Calu3 (cell line): ENCODE results near the gene FAM117B. TPM values are rescaled to one million over a fixed set of nuclear protein-coding genes. Genes with fewer than 3 reads are reported as not detected.

Source experiments
- Bru-seq: library from RNA; stranded (reverse); fragments of 400-500 nt; gene quantifications from one replicate; lab custom pipeline; 2021; lab: Mats Ljungman, UMichigan
- BruChase-seq, 2 experiments: library from RNA; stranded (reverse); fragments of 400-500 nt; gene quantifications; one replicate each; lab custom pipeline; 2021; lab: Mats Ljungman, UMichigan
- BruUV-seq: library from RNA; stranded (reverse); fragments of 400-500 nt; replicated peaks from 2 replicates; lab custom pipeline; 2021; lab: Mats Ljungman, UMichigan
- CTCF ChIA-PET: fragments of 300-600 bp; sonication (Branson Sonifier 250); formaldehyde crosslinking; loops from one replicate; lab custom pipeline; 2022; ENCODE audit warnings: antibody characterized with exemption; lab: Charles Lee
- DNase-seq: peaks from one replicate; pipeline ENCODE4 v3.0.0; 2022
- H3K27ac Mint-ChIP-seq: one replicate; pipeline ENCODE4 v1.8.0; 2022; ENCODE audit warnings: mixed read lengths; ENCODE audit not compliant: unreplicated experiment
- H3K27me3 Mint-ChIP-seq: one replicate; pipeline ENCODE4 v1.8.0; 2022; ENCODE audit warnings: mixed read lengths; ENCODE audit not compliant: unreplicated experiment
- H3K36me3 Mint-ChIP-seq: one replicate; pipeline ENCODE4 v1.8.0; 2022; ENCODE audit warnings: mild to moderate bottlenecking, moderate library complexity, mixed read lengths; ENCODE audit not compliant: insufficient read depth, unreplicated experiment
- H3K4me1 Mint-ChIP-seq: one replicate; pipeline ENCODE4 v1.8.0; 2022; ENCODE audit warnings: mild to moderate bottlenecking, low read depth, mixed read lengths; ENCODE audit not compliant: unreplicated experiment
- H3K4me3 Mint-ChIP-seq: one replicate; pipeline ENCODE4 v1.8.0; 2022; ENCODE audit warnings: mild to moderate bottlenecking, low read depth, moderate library complexity, mixed read lengths; ENCODE audit not compliant: unreplicated experiment
- H3K9me3 Mint-ChIP-seq: one replicate; pipeline ENCODE4 v1.8.0; 2022; ENCODE audit warnings: low read depth, mixed read lengths; ENCODE audit not compliant: unreplicated experiment
- intact Hi-C: fragments of 100-400 bp; cut with micrococcal nuclease; formaldehyde crosslinking; loops from one replicate; pipeline ENCODE4 v1.10.0; 2022; ENCODE audit not compliant: unreplicated experiment
- long read RNA-seq: library from polyadenylated mRNA; stranded (forward); transcript quantifications from one replicate; pipeline ENCODE4 v2.0.0, GENCODE V29; 2022
- total RNA-seq: library from RNA; stranded (reverse); gene quantifications from 2 replicates; pipeline ENCODE4 v1.2.3, GENCODE V29; 2022
- TF ChIP-seq, protein P1 (sequence below): fragments of 200-600 bp; IDR thresholded peaks from one replicate; pipeline ENCODE4 v1.8.0; 2022; ENCODE audit warnings: antibody characterized with exemption; ENCODE audit not compliant: unreplicated experiment

The FAM117B gene
- 6.7 and 7.5 TPM in 2 replicates for total RNA-seq
- Bru-seq, nascent RNA, result percentile 58 among the genes with signal in this experiment
- BruChase-seq, experiment 1, labeled RNA remaining after a 6-hour chase, result percentile 48 among the genes with signal in this experiment
- percentile 54 among the genes with signal in this experiment for BruChase-seq, experiment 2, labeled RNA remaining after a 2-hour chase
- long read RNA-seq, partial matches to known transcripts, result 0 of 3 reads
- long read RNA-seq, other reads (novel, unspliced or antisense), result 3 of 3 reads

- no peaks in the 10 kb centered on the region for H3K9me3 Mint-ChIP-seq
Measured at GRCh38 chr2:202634556-202635427, at the start of gene FAM117B. Gene FAM117B (plus strand): TSS chr2:202634969. CDS start chr2:202635188, 219 bp downstream.

DNA sequence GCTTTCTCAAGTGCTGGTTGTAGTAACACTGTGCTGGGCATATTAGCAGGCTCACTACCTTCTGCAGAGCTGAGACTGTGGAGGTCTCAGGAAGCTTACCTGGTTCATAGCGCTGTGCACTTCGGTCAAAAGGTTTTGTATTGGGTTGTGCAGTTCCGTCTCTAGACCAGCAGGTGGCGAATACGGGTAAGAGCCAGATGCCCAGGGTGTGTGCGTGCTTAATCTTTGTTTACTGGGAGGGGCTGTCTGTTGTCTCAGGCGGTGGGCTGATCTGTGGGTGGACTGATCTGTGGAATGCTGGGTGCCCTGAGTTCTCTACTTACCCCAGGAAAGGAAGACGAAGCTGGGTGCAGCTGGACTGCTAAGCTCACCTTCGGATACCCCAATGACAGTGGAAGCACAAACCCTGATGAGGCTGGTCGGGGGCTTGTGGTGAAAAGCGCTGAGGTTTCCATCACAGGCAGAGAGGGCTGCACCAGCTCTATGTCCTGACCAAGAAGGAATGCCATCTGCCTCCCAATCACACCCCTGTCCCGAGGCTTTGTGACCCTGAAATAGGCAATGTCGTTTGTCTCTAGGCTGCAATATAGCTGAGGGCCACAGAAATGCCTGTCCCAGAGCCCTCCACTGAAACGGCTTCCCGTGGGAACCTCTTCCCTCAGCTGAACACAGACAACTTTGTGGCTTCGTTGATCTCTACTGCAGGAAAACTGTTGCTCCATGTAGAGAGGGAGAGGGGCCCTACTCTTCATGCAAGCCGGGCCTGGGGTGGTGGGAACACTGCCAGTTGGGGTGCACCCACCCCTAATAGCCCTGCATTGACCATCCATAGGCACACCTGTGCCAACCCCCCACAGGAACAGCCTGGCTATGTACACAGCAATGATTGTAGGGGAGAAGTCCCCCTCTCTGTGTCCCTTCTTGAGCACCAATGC, 45.9 kb upstream of the FAM117B start:
- TF ChIP-seq, protein P1, sequence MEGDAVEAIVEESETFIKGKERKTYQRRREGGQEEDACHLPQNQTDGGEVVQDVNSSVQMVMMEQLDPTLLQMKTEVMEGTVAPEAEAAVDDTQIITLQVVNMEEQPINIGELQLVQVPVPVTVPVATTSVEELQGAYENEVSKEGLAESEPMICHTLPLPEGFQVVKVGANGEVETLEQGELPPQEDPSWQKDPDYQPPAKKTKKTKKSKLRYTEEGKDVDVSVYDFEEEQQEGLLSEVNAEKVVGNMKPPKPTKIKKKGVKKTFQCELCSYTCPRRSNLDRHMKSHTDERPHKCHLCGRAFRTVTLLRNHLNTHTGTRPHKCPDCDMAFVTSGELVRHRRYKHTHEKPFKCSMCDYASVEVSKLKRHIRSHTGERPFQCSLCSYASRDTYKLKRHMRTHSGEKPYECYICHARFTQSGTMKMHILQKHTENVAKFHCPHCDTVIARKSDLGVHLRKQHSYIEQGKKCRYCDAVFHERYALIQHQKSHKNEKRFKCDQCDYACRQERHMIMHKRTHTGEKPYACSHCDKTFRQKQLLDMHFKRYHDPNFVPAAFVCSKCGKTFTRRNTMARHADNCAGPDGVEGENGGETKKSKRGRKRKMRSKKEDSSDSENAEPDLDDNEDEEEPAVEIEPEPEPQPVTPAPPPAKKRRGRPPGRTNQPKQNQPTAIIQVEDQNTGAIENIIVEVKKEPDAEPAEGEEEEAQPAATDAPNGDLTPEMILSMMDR, result peak; percentile 98
- no peak overlapping the region for H3K4me3 Mint-ChIP-seq

More at GRCh38 chr2:202634556-202635427, at the start of gene FAM117B:
- peak within 1 kb of the TSS; percentile 84 for H3K27ac Mint-ChIP-seq
- H3K4me1 Mint-ChIP-seq, result peaks cover 17% of the 10 kb centered on the region
- TF ChIP-seq, protein P1, result no peak
- peaks cover 29% of the 10 kb centered on the region for H3K36me3 Mint-ChIP-seq
- peak within 1 kb of the TSS; percentile 92 for H3K4me3 Mint-ChIP-seq
- CTCF ChIA-PET, result interaction anchor here (0.5 to 1.7 kb wide), 3 partner anchors 46 to 253 kb away, joined by 3 to 9 read pairs (median 5); no protein-coding TSS in a partner anchor
- intact Hi-C loops, result loop anchor here (10.0 kb wide), 1 partner anchor 380 kb away; the partner anchor contains the start of gene NBEAL1
- peak; percentile 98 for DNase-seq
- H3K27me3 Mint-ChIP-seq, result no peaks in the 10 kb centered on the region
- BruUV-seq, result no TSS peak

DNA sequence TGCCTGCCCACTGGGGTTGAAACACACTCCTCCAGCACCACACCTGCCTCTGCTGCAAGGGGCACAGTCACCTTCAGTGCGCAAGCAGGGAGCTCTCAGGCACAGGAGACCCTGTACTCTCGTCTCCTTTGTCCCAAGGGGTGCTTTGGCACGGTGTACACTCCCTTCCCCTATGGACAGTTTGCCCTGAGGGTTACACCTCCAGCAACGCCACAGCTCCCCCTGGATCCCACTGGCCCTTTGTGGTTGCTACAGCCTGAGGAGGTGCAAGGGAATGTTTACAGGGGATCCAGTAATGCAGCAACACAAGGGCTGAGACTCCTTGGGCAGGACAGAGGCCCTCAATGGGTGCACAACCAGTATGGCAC, 45.2 kb upstream of the FAM117B start:
- Mint-ChIP-seq H3K4me3 (no peak overlapping the region), H3K36me3 (no peaks in the 10 kb centered on the region), H3K4me1 (peaks cover 10% of the 10 kb centered on the region), H3K27me3 (no peaks in the 10 kb centered on the region), H3K9me3 (no peaks in the 10 kb centered on the region), H3K27ac (no peak overlapping the region)
- no TSS peak for BruUV-seq
- intact Hi-C loops, result loop anchor here (5.0 to 10.0 kb wide), 3 partner anchors 243 to 1225 kb away; partner anchors contain the start of gene ICA1L
- TF ChIP-seq, protein P1, result no peak
- CTCF ChIA-PET, result interaction anchor here (0.9 to 2.1 kb wide), 4 partner anchors 46 to 282 kb away, joined by 3 to 17 read pairs (median 6); partner anchors contain the start of genes FAM117B and ICA1L
- DNase-seq, result no peak

More for the DNA sequence above, 45.9 kb upstream of the FAM117B start:
- CTCF ChIA-PET, result interaction anchor here (0.8 to 2.1 kb wide), 9 partner anchors 10 to 1226 kb away, joined by 3 to 17 read pairs (median 3); partner anchors contain the start of genes FAM117B and ICA1L
- Mint-ChIP-seq H3K9me3 (no peaks in the 10 kb centered on the region), H3K4me1 (peaks cover 10% of the 10 kb centered on the region), H3K27me3 (no peaks in the 10 kb centered on the region), H3K36me3 (no peaks in the 10 kb centered on the region), H3K27ac (no peak overlapping the region)
- intact Hi-C loops, result loop anchor here (5.0 to 10.0 kb wide), 3 partner anchors 243 to 1226 kb away; partner anchors contain the start of gene ICA1L
- BruUV-seq, result no TSS peak
- peak; percentile 66 for DNase-seq
